GM21786 (cell line): ENCODE measurements around the gene LSM3.
A peak's percentile ranks its signal among the peaks of the same experiment; 100 is the strongest.

Experiments
- ATAC-seq: cut with Tn5 transposase; IDR thresholded peaks from one replicate; pipeline ENCODE4 v1.9.1; 2021; ENCODE audit not compliant: unreplicated experiment

Gene LSM3

GRCh38 chr3:14194865-14195264, 16.2 kb downstream of the LSM3 start:
- no peak for ATAC-seq

GRCh38 chr3:14199641-14200040, 21.0 kb downstream of the LSM3 start:
- no peak for ATAC-seq

GRCh38 chr3:14200276-14200675, 21.7 kb downstream of the LSM3 start:
- ATAC-seq, result no peak

- ATAC-seq, result no peak
Observed at GRCh38 chr3:14200841-14201240, 22.2 kb downstream of the LSM3 start.

GRCh38 chr3:14201940-14202684, 23.5 kb downstream of the LSM3 start:
- ATAC-seq, result no peak

- no peak for ATAC-seq
Observed at GRCh38 chr3:14202874-14203520, 24.4 kb downstream of the LSM3 start.

- peak; percentile 64 for ATAC-seq
Observed at GRCh38 chr3:14203521-14204079, 25.0 kb downstream of the LSM3 start.

GRCh38 chr3:14204515-14205284, 26.1 kb downstream of the LSM3 start:
- ATAC-seq, result no peak

GRCh38 chr3:14206548-14207177, 28.0 kb downstream of the LSM3 start:
- no peak for ATAC-seq

- no peak for ATAC-seq
Observed at GRCh38 chr3:14208168-14208567, 29.6 kb downstream of the LSM3 start.

GRCh38 chr3:14208977-14209394, 30.4 kb downstream of the LSM3 start:
- no peak for ATAC-seq

GRCh38 chr3:14209581-14210289, 31.1 kb downstream of the LSM3 start:
- no peak for ATAC-seq

- ATAC-seq, result no peak
Observed at GRCh38 chr3:14210290-14210688, 31.7 kb downstream of the LSM3 start.

GRCh38 chr3:14210843-14211594, 32.4 kb downstream of the LSM3 start:
- no peak for ATAC-seq

- ATAC-seq, result no peak
Observed at GRCh38 chr3:14211621-14212020, 33.0 kb downstream of the LSM3 start.

GRCh38 chr3:14212032-14212431, 33.4 kb downstream of the LSM3 start:
- ATAC-seq, result no peak

GRCh38 chr3:14213066-14213774, 34.6 kb downstream of the LSM3 start:
- ATAC-seq, result no peak

- ATAC-seq, result no peak
Observed at GRCh38 chr3:14214764-14215163, 36.1 kb downstream of the LSM3 start.
